ENCODE measurements around the gene ALPK3. TPM values are rescaled to one million over a fixed set of nuclear protein-coding genes. Genes with fewer than 3 reads are reported as not detected.

Gene ALPK3
- total RNA-seq, 4 donors from 2014 or later, result 0.42 to 7.5 (median 1.1) TPM

GRCh38 chr15:84899750-84900149 is 82.6 kb downstream of the ALPK3 start:
- WGBS, result 82% methylated on average over 7 of the region's 7 CpGs
- H3K4me3 ChIP-seq, result no peak overlapping the region
- H3K27me3 ChIP-seq, result no peaks in the 10 kb centered on the region
- H3K9me3 ChIP-seq, result no peaks in the 10 kb centered on the region
- no peak for DNase-seq (ENCODE audit: low spot score in 2 of 2)
- H3K27ac ChIP-seq, result no peak overlapping the region
- no peak for TF ChIP-seq CTCF (IDR thresholded peaks at IDR 0.05)
- TF ChIP-seq POLR2A (IDR thresholded peaks at IDR 0.05), result no peak
- no peak for TF ChIP-seq POLR2AphosphoS5 (IDR thresholded peaks at IDR 0.05)
- no peak for TF ChIP-seq EP300 (IDR thresholded peaks at IDR 0.05)
- no peaks in the 10 kb centered on the region for H3K36me3 ChIP-seq
- peaks cover 4% of the 10 kb centered on the region for H3K4me1 ChIP-seq

- no peak for DNase-seq (ENCODE audit: low spot score in 2 of 2)
- Histone ChIP-seq H3K9me3 (no peaks in the 10 kb centered on the region), H3K27me3 (no peaks in the 10 kb centered on the region), H3K27ac (no peak overlapping the region), H3K36me3 (no peaks in the 10 kb centered on the region), H3K4me3 (no peak overlapping the region), H3K4me1 (peaks cover 9% of the 10 kb centered on the region)
- no peak for TF ChIP-seq POLR2A (IDR thresholded peaks at IDR 0.05)
- TF ChIP-seq EP300 (IDR thresholded peaks at IDR 0.05), result no peak
- TF ChIP-seq CTCF (IDR thresholded peaks at IDR 0.05), result no peak
- no peak for TF ChIP-seq POLR2AphosphoS5 (IDR thresholded peaks at IDR 0.05)
- WGBS, result 95% methylated on average over 2 of the region's 2 CpGs
Observed at GRCh38 chr15:84901540-84901939, 84.4 kb downstream of the ALPK3 start.

- no peaks in the 10 kb centered on the region for H3K36me3 ChIP-seq
- TF ChIP-seq CTCF (IDR thresholded peaks at IDR 0.05) (no peak), POLR2AphosphoS5 (IDR thresholded peaks at IDR 0.05) (no peak), POLR2A (IDR thresholded peaks at IDR 0.05) (no peak), EP300 (IDR thresholded peaks at IDR 0.05) (no peak)
- H3K27me3 ChIP-seq, result no peaks in the 10 kb centered on the region
- no peak overlapping the region for H3K27ac ChIP-seq
- H3K4me3 ChIP-seq, result no peak overlapping the region
- H3K4me1 ChIP-seq, result peaks cover 9% of the 10 kb centered on the region
- DNase-seq (ENCODE audit: low spot score in 2 of 2), result no peak
- H3K9me3 ChIP-seq, result no peaks in the 10 kb centered on the region
- 92% methylated on average over 2 of the region's 2 CpGs for WGBS
Observed at GRCh38 chr15:84903751-84904150, 86.6 kb downstream of the ALPK3 start.

- WGBS, result no CpG with 5 or more reads among the region's 2 CpGs
- Histone ChIP-seq H3K4me3 (no peak overlapping the region), H3K27ac (no peak overlapping the region), H3K36me3 (no peaks in the 10 kb centered on the region), H3K4me1 (peaks cover 9% of the 10 kb centered on the region), H3K9me3 (no peaks in the 10 kb centered on the region), H3K27me3 (no peaks in the 10 kb centered on the region)
- no peak for DNase-seq (ENCODE audit: low spot score in 2 of 2)
- TF ChIP-seq POLR2AphosphoS5 (IDR thresholded peaks at IDR 0.05), result no peak
- no peak for TF ChIP-seq CTCF (IDR thresholded peaks at IDR 0.05)
- no peak for TF ChIP-seq POLR2A (IDR thresholded peaks at IDR 0.05)
- no peak for TF ChIP-seq EP300 (IDR thresholded peaks at IDR 0.05)
Observed at GRCh38 chr15:84904419-84904818, 87.3 kb downstream of the ALPK3 start.

- H3K4me1 ChIP-seq, result peaks cover 9% of the 10 kb centered on the region
- no peaks in the 10 kb centered on the region for H3K27me3 ChIP-seq
- H3K36me3 ChIP-seq, result no peaks in the 10 kb centered on the region
- TF ChIP-seq EP300 (IDR thresholded peaks at IDR 0.05), result no peak
- no peak for TF ChIP-seq POLR2AphosphoS5 (IDR thresholded peaks at IDR 0.05)
- no peak for TF ChIP-seq POLR2A (IDR thresholded peaks at IDR 0.05)
- no peak for TF ChIP-seq CTCF (IDR thresholded peaks at IDR 0.05)
- no peaks in the 10 kb centered on the region for H3K9me3 ChIP-seq
- no peak overlapping the region for H3K27ac ChIP-seq
- 91% methylated on average over 13 of the region's 15 CpGs for WGBS
- DNase-seq (ENCODE audit: low spot score in 2 of 2), result no peak
- no peak overlapping the region for H3K4me3 ChIP-seq
Observed at GRCh38 chr15:84905016-84905916, 88.1 kb downstream of the ALPK3 start.

Measured in suprapubic skin (tissue), 4 donors.